Colonic mucosa (tissue), 4 donors: ENCODE measurements around the gene DAB1. TPM values are rescaled to one million over a fixed set of nuclear protein-coding genes. Genes with fewer than 3 reads are reported as not detected.

Source experiments
- DNase-seq: peaks from one replicate; pipeline ENCODE4 v3.0.0-alpha.2; 2020
- H3K27ac ChIP-seq: fragments of 200-600 bp; one replicate; pipeline ENCODE4 v1.8.0; 2021
- H3K27me3 ChIP-seq: fragments of 200-600 bp; one replicate; pipeline ENCODE4 v1.8.0; 2021
- H3K36me3 ChIP-seq: fragments of 200-600 bp; one replicate; pipeline ENCODE4 v1.8.0; 2021
- H3K4me1 ChIP-seq: fragments of 200-600 bp; one replicate; pipeline ENCODE4 v1.8.0; 2021; ENCODE audit warnings: mild to moderate bottlenecking
- H3K4me3 ChIP-seq: fragments of 200-600 bp; one replicate; pipeline ENCODE4 v1.8.0; 2021
- H3K9ac ChIP-seq, 2 donors: one replicate each; pipeline ENCODE4 v1.7.0; 2013; ENCODE audit warnings: control low read depth in 2 of 2, low read depth in 2 of 2, low read length in 2 of 2
- H3K9me3 ChIP-seq: fragments of 200-600 bp; one replicate; pipeline ENCODE4 v1.8.0; 2021
- intact Hi-C: fragments of 100-400 bp; cut with DNase I; formaldehyde crosslinking; loops from one replicate; pipeline ENCODE4 v1.14.1; 2022
- total RNA-seq, 2 donors: library from RNA; stranded (reverse); fragmentation: NEBNext Ultra II Directional in 1 of 2; extraction: Animal tissue kit (Norgen Biotek cat#: 25700) in 1 of 2; gene quantifications; one replicate each; pipeline ENCODE4 v1.2.1, GENCODE V29; 2021
- TF ChIP-seq, protein P1 (sequence below): fragments of 200-600 bp; IDR thresholded peaks from one replicate; pipeline ENCODE4 v1.8.0; 2022; ENCODE audit warnings: antibody characterized with exemption, mild to moderate bottlenecking
- donor health status: healthy.
- donor health status: DM: no; HTN: no; CAD: no.
- donor health status: DM: no; HTN: no; CAD: no.

DAB1 gene
- total RNA-seq, 2 donors from 2014 or later: 0.42 TPM; not detected in 1

DNA sequence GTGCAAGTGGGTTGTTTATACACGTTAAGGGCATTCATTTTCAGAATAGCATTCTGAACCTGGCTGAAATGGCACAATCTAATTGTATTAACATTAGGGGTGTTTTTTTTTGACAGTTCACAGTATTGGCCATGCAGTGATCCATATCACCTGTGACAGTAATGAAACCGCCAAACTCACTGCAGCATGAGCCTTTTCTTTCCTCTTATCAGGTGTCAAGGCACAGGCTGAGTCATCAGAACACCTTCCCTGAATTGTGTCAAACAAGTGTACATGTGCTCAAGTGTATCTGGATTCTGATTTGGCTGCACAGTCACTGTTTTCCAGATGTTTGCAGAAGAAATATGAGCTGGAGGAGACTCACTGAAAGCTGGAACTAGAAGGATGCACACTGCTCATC lies 410.3 kb downstream of the DAB1 start:
- Histone ChIP-seq H3K27me3 (no peaks in the 10 kb centered on the region), H3K9ac (no peak overlapping the region), H3K9me3 (no peaks in the 10 kb centered on the region), H3K4me3 (no peak overlapping the region), H3K36me3 (no peaks in the 10 kb centered on the region), H3K4me1 (no peaks in the 10 kb centered on the region), H3K27ac (no peak overlapping the region)
- no peak for DNase-seq
- intact Hi-C loops: no loop called here
- TF ChIP-seq, protein P1, sequence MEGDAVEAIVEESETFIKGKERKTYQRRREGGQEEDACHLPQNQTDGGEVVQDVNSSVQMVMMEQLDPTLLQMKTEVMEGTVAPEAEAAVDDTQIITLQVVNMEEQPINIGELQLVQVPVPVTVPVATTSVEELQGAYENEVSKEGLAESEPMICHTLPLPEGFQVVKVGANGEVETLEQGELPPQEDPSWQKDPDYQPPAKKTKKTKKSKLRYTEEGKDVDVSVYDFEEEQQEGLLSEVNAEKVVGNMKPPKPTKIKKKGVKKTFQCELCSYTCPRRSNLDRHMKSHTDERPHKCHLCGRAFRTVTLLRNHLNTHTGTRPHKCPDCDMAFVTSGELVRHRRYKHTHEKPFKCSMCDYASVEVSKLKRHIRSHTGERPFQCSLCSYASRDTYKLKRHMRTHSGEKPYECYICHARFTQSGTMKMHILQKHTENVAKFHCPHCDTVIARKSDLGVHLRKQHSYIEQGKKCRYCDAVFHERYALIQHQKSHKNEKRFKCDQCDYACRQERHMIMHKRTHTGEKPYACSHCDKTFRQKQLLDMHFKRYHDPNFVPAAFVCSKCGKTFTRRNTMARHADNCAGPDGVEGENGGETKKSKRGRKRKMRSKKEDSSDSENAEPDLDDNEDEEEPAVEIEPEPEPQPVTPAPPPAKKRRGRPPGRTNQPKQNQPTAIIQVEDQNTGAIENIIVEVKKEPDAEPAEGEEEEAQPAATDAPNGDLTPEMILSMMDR: no peak

DNA sequence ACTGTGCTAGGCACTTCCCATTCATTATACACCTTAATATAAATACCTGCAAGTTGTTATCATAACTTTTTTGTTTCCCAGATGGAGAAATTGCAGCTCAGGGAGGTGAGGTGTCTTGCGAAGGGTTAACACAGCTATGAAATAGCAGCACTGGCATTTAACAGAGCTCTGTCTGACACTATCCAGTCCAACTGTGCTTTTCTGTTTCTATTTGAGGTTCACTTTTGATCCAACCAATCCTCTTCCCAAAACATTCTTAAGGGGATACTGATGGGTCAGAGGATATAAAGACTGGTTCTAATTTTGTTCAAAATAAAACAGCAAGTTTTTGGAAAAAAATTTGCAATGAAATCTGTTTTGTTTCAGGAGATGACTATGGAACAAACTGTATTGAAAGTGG lies 411.5 kb downstream of the DAB1 start:
- no peaks in the 10 kb centered on the region for H3K9me3 ChIP-seq
- H3K4me1 ChIP-seq: no peaks in the 10 kb centered on the region
- H3K27me3 ChIP-seq: no peaks in the 10 kb centered on the region
- intact Hi-C loops: no loop called here
- H3K27ac ChIP-seq: no peak overlapping the region
- no peaks in the 10 kb centered on the region for H3K36me3 ChIP-seq
- DNase-seq: no peak
- TF ChIP-seq, protein P1: no peak
- H3K9ac ChIP-seq: no peak overlapping the region
- no peak overlapping the region for H3K4me3 ChIP-seq

DNA sequence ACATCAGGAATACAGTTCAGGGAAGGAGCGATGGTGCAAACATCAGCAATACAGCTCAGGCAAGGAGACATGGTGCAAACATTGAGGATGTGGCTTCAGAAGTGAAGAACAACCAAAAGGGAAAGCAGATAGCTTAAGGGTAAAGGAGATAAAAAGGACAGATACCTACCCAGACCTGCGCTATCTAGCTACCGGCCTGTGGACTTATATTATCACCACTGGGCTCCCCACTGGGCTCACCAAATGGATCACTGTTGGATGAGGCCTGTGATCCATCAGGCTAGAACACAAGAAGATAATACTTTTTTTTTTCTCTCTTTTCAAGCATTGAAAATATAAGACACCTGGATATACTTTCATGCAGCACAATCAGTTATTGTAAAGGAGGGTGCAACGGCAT lies 413.3 kb downstream of the DAB1 start:
- H3K36me3 ChIP-seq: no peaks in the 10 kb centered on the region
- no peaks in the 10 kb centered on the region for H3K4me1 ChIP-seq
- intact Hi-C loops: no loop called here
- H3K9me3 ChIP-seq: no peaks in the 10 kb centered on the region
- H3K4me3 ChIP-seq: no peak overlapping the region
- no peak overlapping the region for H3K9ac ChIP-seq
- no peaks in the 10 kb centered on the region for H3K27me3 ChIP-seq
- H3K27ac ChIP-seq: no peak overlapping the region
- no peak for DNase-seq
- TF ChIP-seq, protein P1: no peak

DNA sequence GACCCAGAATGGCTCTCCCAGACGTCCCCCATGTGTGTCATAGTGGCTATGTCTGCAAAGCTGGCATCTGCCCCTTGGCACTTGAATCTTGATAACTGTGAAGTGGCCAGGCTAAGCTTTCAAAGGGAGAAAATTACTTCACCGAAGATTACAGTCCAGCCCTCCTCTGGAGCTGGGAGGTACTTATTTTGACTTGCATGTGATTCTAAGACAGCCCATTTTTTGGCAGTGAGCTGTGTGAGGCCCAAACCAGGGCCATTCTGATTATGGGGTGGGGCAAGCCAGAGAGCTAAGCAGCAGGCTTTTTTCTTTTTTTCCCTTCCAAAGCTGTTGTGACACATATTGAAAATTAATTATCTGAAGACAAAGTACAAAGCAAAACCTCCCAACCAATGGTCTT lies 415.9 kb downstream of the DAB1 start:
- Histone ChIP-seq H3K9ac (no peak overlapping the region), H3K27ac (no peak overlapping the region), H3K4me1 (no peaks in the 10 kb centered on the region), H3K27me3 (no peaks in the 10 kb centered on the region), H3K36me3 (no peaks in the 10 kb centered on the region), H3K4me3 (no peak overlapping the region), H3K9me3 (no peaks in the 10 kb centered on the region)
- intact Hi-C loops: no loop called here
- TF ChIP-seq, protein P1: no peak
- no peak for DNase-seq

DNA sequence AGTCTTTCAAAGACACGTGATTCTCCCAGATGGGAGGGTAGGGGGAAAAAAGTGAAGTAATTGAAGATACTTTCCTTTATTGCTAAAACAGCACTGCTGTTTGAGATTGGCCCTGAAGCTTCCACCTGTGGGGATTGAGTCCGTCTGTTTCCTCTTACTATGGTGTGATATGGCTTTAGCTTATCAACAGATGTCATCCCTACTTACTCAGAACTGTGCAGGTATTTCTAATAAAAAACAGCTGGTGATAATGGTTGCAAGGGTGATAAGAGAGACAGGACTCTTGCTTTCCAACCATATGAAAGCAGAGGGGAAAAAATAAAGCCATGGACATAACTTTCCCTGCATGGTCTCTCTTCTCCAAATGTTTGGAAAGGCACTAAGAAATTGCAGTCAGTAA lies 416.4 kb downstream of the DAB1 start:
- Histone ChIP-seq H3K9ac (no peak overlapping the region), H3K36me3 (no peaks in the 10 kb centered on the region), H3K4me1 (no peaks in the 10 kb centered on the region), H3K27ac (no peak overlapping the region), H3K27me3 (no peaks in the 10 kb centered on the region), H3K9me3 (no peaks in the 10 kb centered on the region), H3K4me3 (no peak overlapping the region)
- DNase-seq: no peak
- intact Hi-C loops: no loop called here
- TF ChIP-seq, protein P1: no peak
